Activated CD8-positive, alpha-beta T cell treated with anti-CD3 and anti-CD28 coated beads, Interleukin-2, amount 10 ng/mL, durations not matched to agents 7 days and 5 days (primary cell): Measurements from ENCODE around the gene GABRR1. TPM values are rescaled to one million over a fixed set of nuclear protein-coding genes. Genes with fewer than 3 reads are reported as not detected.

ENCODE experiments used
- ATAC-seq: fragments of 150-1000 bp; cut with Tn5 transposase; one replicate; pipeline ENCODE4 v1.10.0; 2021; ENCODE audit warnings: moderate library complexity
- CTCF ChIA-PET: fragments of 350-600 bp; sonication (Branson Sonifier 250); formaldehyde crosslinking; loops from one replicate; lab custom pipeline; 2021; ENCODE audit warnings: antibody characterized with exemption; lab: Charles Lee
- POLR2A ChIA-PET: fragments of 350-600 bp; sonication (Branson Sonifier 250); formaldehyde crosslinking; loops from one replicate; lab custom pipeline; 2021; ENCODE audit warnings: antibody characterized with exemption; lab: Charles Lee
- DNase-seq: peaks from one replicate; pipeline ENCODE4 v3.0.0-alpha.2; 2020
- H3K27ac Mint-ChIP-seq: one replicate; pipeline ENCODE4 v1.8.0; 2021; ENCODE audit warnings: mild to moderate bottlenecking, mixed read lengths
- H3K27me3 Mint-ChIP-seq: one replicate; pipeline ENCODE4 v1.8.0; 2021; ENCODE audit warnings: low read depth, mixed read lengths
- H3K36me3 Mint-ChIP-seq: one replicate; pipeline ENCODE4 v1.8.0; 2021; ENCODE audit warnings: low read depth, mixed read lengths
- H3K4me1 Mint-ChIP-seq: one replicate; pipeline ENCODE4 v1.8.0; 2021; ENCODE audit warnings: low read depth, mixed read lengths
- H3K4me3 Mint-ChIP-seq: one replicate; pipeline ENCODE4 v1.8.0; 2021; ENCODE audit warnings: mild to moderate bottlenecking, mixed read lengths
- H3K9me3 Mint-ChIP-seq: one replicate; pipeline ENCODE4 v1.8.0; 2022; ENCODE audit warnings: mixed read lengths; ENCODE audit not compliant: insufficient read depth
- total RNA-seq, 2 experiments: library from RNA; stranded (reverse); gene quantifications; one replicate each; pipeline ENCODE4 v1.2.3, GENCODE V29; 2021

The GABRR1 gene
- total RNA-seq, 2 experiments from 2014 or later = not detected

- Mint-ChIP-seq H3K36me3 (no peaks in the 10 kb centered on the region), H3K9me3 (no peaks in the 10 kb centered on the region), H3K4me3 (no peak overlapping the region), H3K27ac (no peak overlapping the region), H3K27me3 (peaks cover 18% of the 10 kb centered on the region), H3K4me1 (no peaks in the 10 kb centered on the region)
- POLR2A ChIA-PET = no interaction called here
- no peak for DNase-seq
- CTCF ChIA-PET = no interaction called here
- ATAC-seq = no peak
Measured at GRCh38 chr6:89186762-89187161, 30.4 kb downstream of the GABRR1 start.

GRCh38 chr6:89184344-89184743 is 32.8 kb downstream of the GABRR1 start:
- no peak for DNase-seq
- ChIA-PET POLR2A (no interaction called here), CTCF (no interaction called here)
- no peak for ATAC-seq
- no peaks in the 10 kb centered on the region for H3K36me3 Mint-ChIP-seq
- no peaks in the 10 kb centered on the region for H3K4me1 Mint-ChIP-seq
- H3K9me3 Mint-ChIP-seq = no peaks in the 10 kb centered on the region
- no peak overlapping the region for H3K4me3 Mint-ChIP-seq
- H3K27ac Mint-ChIP-seq = no peak overlapping the region
- H3K27me3 Mint-ChIP-seq = peaks cover 25% of the 10 kb centered on the region

DNA sequence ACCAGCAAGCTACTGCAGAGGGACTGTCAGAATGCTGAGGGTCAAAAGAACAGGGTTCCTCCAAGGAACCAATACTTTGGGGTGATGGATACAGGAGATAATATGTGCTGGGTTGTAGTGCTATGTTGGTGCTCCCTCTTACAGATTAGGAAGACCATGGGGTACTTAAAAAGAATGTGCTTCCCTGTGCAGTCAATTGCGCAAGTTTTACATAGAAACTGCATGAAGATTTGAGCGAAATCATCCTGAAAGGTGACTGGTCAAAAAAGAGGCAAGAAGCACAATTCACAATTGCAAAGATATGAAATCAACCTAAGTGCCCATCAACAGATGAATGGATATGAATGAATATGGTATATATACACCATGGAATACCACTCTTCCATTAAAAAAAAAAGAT is 33.9 kb downstream of the GABRR1 start:
- DNase-seq (no peak), ATAC-seq (no peak)
- Mint-ChIP-seq H3K4me1 (no peaks in the 10 kb centered on the region), H3K27me3 (peaks cover 30% of the 10 kb centered on the region), H3K4me3 (no peak overlapping the region), H3K36me3 (no peaks in the 10 kb centered on the region), H3K9me3 (no peaks in the 10 kb centered on the region), H3K27ac (no peak overlapping the region)
- CTCF ChIA-PET = no interaction called here
- POLR2A ChIA-PET = no interaction called here

GRCh38 chr6:89180971-89181370 is 36.2 kb downstream of the GABRR1 start:
- DNase-seq = no peak
- no peak for ATAC-seq
- Mint-ChIP-seq H3K36me3 (no peaks in the 10 kb centered on the region), H3K4me1 (no peaks in the 10 kb centered on the region), H3K4me3 (no peak overlapping the region), H3K27ac (no peak overlapping the region), H3K27me3 (peaks cover 40% of the 10 kb centered on the region), H3K9me3 (no peaks in the 10 kb centered on the region)
- POLR2A ChIA-PET = no interaction called here
- CTCF ChIA-PET = no interaction called here

- no peaks in the 10 kb centered on the region for H3K4me1 Mint-ChIP-seq
- POLR2A ChIA-PET = no interaction called here
- no peak overlapping the region for H3K27ac Mint-ChIP-seq
Measured at GRCh38 chr6:89180112-89180511, 37.0 kb downstream of the GABRR1 start.

GRCh38 chr6:89173634-89174033 is 43.5 kb downstream of the GABRR1 start:
- ChIA-PET CTCF (no interaction called here), POLR2A (no interaction called here)
- no peak for DNase-seq
- Mint-ChIP-seq H3K36me3 (no peaks in the 10 kb centered on the region), H3K9me3 (no peaks in the 10 kb centered on the region), H3K27ac (no peak overlapping the region), H3K27me3 (peaks cover 12% of the 10 kb centered on the region), H3K4me1 (no peaks in the 10 kb centered on the region), H3K4me3 (no peak overlapping the region)
- ATAC-seq = no peak

More at GRCh38 chr6:89180112-89180511, 37.0 kb downstream of the GABRR1 start:
- no peak for DNase-seq
- Mint-ChIP-seq H3K4me3 (no peak overlapping the region), H3K36me3 (no peaks in the 10 kb centered on the region), H3K9me3 (no peaks in the 10 kb centered on the region), H3K27me3 (peaks cover 38% of the 10 kb centered on the region)
- no peak for ATAC-seq
- CTCF ChIA-PET = no interaction called here

- POLR2A ChIA-PET = no interaction called here
- Mint-ChIP-seq H3K9me3 (no peaks in the 10 kb centered on the region), H3K36me3 (no peaks in the 10 kb centered on the region), H3K27ac (no peak overlapping the region), H3K4me3 (no peak overlapping the region), H3K27me3 (peaks cover 4% of the 10 kb centered on the region), H3K4me1 (no peaks in the 10 kb centered on the region)
- CTCF ChIA-PET = no interaction called here
- ATAC-seq = no peak
- DNase-seq = no peak
Measured at GRCh38 chr6:89172131-89172530, 45.0 kb downstream of the GABRR1 start.

DNA sequence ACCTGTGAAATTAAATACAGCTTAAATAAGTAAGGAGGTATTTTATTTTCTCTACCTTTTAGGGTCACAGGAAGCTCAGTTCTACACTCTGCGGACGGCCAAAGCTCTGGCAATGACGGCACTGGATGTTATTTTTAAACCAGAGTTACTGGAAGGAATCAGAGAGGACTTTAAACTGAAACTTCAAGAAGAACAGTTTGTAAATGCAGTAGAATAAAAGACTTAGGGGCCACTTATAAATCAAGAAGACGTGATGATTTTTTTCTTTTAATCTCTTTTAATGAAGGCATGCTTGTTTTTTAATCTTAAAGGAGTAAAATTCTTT is 55.1 kb downstream of the GABRR1 start:
- DNase-seq (no peak), ATAC-seq (no peak)
- POLR2A ChIA-PET = interaction anchor here (0.6 kb wide), 1 partner anchor 195 kb away, joined by 3 read pairs; no protein-coding TSS in a partner anchor
- Mint-ChIP-seq H3K36me3 (peaks cover 33% of the 10 kb centered on the region), H3K27ac (no peak overlapping the region), H3K9me3 (no peaks in the 10 kb centered on the region), H3K4me1 (no peaks in the 10 kb centered on the region), H3K27me3 (no peaks in the 10 kb centered on the region), H3K4me3 (no peak overlapping the region)
- CTCF ChIA-PET = interaction anchor here (0.8 kb wide), 1 partner anchor 270 kb away, joined by 4 read pairs; no protein-coding TSS in a partner anchor

DNA sequence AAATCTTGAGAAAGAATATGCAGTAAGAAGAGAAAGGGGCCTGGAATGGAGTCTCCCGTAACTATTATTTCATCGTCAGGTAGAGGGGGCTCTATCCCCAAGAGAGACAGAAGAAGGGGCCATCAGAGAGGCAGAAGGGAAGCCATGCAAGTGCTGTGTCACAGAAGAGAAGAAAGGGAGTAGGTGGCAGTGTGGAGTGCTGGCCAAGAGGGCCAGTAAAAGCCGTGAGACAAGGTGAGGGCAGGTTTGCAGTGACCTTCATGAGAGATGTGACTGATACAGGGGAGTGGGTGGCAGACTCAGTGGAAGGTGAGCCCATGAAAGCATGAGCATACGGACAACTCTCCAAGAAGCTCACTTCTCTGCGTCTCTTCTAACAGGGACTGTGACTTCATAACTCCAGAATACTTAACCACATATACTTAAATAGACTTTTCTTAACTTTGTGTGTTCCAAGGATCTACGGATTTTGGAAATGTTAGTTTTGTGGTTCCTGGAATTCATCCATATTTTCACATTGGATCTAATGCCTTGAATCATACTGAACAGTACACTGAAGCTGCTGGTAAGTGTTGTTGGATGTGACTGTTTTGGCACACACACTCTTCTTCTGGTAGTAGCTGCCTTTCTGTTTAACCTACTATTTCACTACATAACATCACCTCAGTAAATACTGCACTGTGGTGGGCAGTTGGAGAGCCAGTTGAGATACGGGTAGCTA is 55.7 kb downstream of the GABRR1 start:
- no peak overlapping the region for H3K27ac Mint-ChIP-seq
- H3K36me3 Mint-ChIP-seq = peaks cover 34% of the 10 kb centered on the region
- POLR2A ChIA-PET = no interaction called here
- H3K9me3 Mint-ChIP-seq = no peaks in the 10 kb centered on the region
- H3K4me1 Mint-ChIP-seq = no peaks in the 10 kb centered on the region
- H3K27me3 Mint-ChIP-seq = no peaks in the 10 kb centered on the region
- DNase-seq (no peak), ATAC-seq (no peak)
- no peak overlapping the region for H3K4me3 Mint-ChIP-seq
- CTCF ChIA-PET = interaction anchor here (0.8 kb wide), 1 partner anchor 271 kb away, joined by 4 read pairs; no protein-coding TSS in a partner anchor

DNA sequence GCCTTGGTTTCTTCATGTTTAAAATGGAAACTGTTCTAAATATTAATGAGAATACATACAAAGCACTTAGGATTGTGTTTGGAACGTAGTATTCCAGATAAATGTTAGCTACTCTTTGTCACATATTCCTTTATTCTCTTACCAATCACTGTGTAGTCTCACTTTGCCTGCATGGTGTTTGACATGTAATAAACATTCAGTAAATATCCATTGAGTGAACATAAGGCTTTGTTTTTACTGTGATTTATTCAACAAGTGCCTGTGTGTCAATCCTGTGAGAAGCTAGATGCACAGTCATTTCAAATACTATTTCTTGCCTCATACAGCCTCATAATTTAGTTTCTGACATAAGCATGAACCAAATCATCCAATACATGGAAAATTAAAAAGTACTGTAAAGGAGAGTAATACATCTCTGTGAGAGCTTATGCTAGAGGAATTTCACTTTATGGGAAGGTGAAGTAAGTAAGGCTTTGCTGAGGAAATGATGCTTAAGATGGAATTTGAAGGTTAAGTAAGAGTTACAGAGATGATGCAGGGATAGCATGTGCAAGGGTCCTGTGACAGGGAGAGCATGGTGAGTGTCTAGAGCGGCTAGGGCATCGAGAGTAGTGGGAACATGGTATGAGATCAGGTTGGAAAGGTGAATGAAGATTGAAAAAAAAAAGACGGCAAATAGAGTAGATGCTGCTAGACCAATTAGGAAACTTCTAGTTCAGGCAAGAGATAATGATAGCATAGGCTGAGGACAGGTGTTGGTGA is 56.6 kb downstream of the GABRR1 start:
- DNase-seq = no peak
- peaks cover 34% of the 10 kb centered on the region for H3K36me3 Mint-ChIP-seq
- no peak overlapping the region for H3K4me3 Mint-ChIP-seq
- no peak for ATAC-seq
- no peaks in the 10 kb centered on the region for H3K27me3 Mint-ChIP-seq
- ChIA-PET POLR2A (no interaction called here), CTCF (interaction anchor here (1.3 to 1.8 kb wide), 2 partner anchors 10 to 178 kb away, joined by 4 to 5 read pairs; no protein-coding TSS in a partner anchor)
- no peaks in the 10 kb centered on the region for H3K9me3 Mint-ChIP-seq
- no peaks in the 10 kb centered on the region for H3K4me1 Mint-ChIP-seq
- H3K27ac Mint-ChIP-seq = no peak overlapping the region

- H3K27ac Mint-ChIP-seq = no peak overlapping the region
- CTCF ChIA-PET = interaction anchor here (0.6 to 1.5 kb wide), 3 partner anchors 9 to 368 kb away, joined by 3 read pairs; no protein-coding TSS in a partner anchor
- no peaks in the 10 kb centered on the region for H3K27me3 Mint-ChIP-seq
- peaks cover 3% of the 10 kb centered on the region for H3K4me1 Mint-ChIP-seq
- no peak overlapping the region for H3K4me3 Mint-ChIP-seq
- H3K36me3 Mint-ChIP-seq = peaks cover 45% of the 10 kb centered on the region
- ATAC-seq (no peak), DNase-seq (no peak)
- POLR2A ChIA-PET = interaction anchor here (0.7 kb wide), 1 partner anchor 187 kb away, joined by 4 read pairs; no protein-coding TSS in a partner anchor
- H3K9me3 Mint-ChIP-seq = no peaks in the 10 kb centered on the region
Measured at GRCh38 chr6:89154131-89154530, 63.0 kb downstream of the GABRR1 start.
